Stimulated activated CD4-positive, alpha-beta T cell treated with anti-CD3 and anti-CD28 coated beads, Interleukin-1b, Interleukin-23, amount 100 ng/mL, for 48 hours (primary cell): ENCODE measurements around the gene BIN1.

Experiments
- DNase-seq: peaks from one replicate; pipeline ENCODE4 v3.0.0-alpha.2; 2020

Gene BIN1

DNA sequence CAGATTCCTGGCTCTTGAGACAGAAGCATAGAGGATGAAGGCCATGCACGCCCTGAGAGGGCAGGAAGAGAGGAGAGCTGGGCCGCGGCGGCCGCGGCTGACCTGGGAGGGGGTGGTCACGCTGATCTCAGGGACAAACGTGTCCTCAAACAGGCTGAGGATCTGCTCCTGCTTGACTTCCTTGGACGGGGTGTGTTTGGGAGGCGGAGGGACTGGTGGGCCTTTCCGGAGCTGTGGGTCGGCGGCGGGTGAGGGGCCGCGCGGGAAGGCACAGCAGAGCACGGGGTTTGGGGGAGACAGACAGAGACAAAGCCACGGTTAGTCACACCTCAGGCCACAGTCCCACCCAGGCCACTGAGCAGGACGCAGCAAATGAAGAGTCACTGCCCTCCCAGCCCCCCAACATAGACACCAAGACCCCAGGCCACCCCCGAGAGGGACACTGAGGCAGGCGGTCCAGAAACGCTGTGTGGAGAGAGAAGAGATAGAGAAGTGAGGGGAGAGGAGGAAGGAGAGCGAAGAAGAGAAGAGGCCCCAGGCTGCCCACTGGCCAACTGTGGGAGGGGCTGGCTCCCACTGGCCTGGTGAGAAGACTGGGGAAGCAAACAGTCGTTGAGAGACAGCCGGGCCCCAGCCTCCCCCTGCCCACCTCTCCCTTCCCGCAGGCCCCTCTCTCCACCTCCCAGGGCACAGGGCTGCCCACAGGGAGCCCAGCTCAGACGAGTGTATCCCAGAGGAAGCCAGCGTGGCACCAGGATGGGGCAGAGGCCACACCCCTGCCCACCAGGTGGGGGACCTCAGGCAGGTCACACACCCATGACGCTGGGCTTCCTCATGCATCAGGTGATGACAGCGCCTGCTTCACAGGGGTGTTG lies 49.3 kb downstream of the BIN1 start:
- DNase-seq = no peak

DNA sequence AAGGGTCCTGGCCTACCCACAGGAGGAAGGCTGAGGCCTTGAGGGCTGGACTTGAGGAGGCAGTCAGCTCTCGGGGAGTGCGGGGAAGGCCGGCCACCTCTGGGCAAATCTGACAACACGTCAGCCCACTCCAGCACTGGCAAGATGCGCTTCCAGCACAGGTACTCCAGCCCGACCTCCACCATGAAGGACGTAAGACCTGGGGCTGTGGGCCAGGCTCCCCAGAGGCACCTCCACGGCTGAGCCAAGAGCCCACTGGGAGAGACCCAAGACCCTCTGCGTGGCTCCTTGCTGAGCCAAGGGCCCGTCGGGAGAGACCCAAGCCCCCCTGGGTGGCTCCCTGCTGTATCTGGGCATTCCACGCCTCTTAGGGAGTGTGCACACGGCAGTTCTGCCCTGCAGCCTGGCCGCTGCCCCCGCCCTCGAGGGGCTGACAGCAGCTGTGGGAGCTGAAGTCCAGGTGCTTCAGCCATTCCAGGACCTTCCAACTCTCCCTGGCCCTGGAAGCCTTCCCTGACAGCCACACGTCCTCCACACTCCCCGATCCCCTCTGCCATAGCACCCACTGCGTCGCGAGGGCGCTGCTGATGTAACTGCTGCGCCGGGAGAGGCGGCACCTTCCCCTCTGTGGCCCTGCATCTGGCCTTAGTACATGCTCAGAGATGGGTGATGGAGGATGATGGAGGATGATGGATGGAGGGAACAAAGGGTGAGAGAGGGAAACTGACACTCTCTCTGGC lies 50.2 kb downstream of the BIN1 start:
- no peak for DNase-seq

DNA sequence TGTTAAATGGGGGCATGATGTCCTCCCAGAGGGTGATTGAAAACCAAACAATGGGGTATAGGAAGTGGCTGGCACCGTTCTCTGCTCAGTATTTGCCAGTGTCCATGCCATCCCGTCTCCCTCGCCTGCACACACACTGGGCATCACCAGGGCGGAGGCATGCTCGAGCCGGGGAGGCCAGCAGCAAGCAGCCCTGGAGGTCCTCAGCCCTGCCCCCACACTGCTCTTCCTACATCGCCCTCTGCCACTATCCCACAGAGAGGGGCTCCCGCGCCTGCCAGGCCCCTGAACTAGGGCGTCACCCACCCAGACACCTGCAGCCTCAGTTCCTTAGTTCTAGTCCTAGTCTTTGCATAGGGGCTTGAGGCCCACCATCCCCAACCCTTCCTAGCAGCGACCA lies 50.9 kb downstream of the BIN1 start:
- DNase-seq = no peak

DNA sequence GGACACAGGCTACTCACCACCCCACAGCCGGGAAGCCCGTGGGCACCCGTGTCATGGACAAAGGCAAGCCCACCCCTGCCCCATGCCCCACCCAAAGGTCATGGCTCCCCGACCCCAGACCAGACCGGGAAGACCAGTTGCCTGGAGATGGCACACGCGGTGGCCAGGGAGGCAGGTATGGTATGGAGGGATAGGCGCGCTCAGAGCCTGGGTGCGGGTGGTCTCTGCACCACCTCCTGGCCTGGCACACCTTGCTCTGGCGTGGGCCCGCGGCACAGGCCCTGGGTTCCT lies 51.2 kb downstream of the BIN1 start:
- no peak for DNase-seq

DNA sequence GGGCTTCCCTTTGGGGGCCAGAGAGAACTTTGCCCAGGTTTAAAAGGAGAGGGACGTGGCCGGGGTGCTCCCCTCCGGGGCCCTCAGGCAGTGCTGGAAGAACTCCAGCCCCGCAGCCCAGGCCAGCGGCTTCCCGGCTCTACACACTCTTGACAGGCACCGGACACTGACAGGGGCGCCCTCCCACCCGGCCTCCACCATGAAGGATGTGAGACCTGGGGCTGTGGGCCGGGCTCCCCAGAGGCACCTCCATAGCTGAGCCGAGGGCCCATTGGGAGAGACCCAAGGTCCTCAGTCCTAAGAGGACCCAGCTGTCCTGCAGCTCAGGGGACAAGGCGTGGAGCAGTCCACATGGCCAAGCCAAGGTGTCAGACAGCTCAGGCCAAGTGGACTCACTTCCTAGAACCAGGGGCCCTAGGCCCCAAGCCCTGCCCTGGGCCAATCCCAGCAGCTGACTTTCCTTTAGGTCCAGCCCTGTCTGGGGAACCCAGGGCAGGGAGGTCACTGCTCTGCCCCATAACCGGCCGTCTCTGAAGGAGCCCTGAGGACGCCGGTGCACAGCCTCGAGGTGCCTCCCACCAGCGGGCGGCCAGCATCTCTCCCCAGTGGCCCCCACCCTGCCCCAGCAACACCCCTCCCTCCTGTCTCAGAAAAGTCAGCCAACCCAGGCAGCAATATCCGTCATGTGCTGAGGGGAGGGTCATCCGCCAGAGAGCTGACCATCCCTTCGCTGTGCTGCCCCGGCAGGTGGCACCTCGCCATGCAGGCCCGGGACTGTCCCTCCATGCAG lies 51.8 kb downstream of the BIN1 start:
- DNase-seq = no peak

DNA sequence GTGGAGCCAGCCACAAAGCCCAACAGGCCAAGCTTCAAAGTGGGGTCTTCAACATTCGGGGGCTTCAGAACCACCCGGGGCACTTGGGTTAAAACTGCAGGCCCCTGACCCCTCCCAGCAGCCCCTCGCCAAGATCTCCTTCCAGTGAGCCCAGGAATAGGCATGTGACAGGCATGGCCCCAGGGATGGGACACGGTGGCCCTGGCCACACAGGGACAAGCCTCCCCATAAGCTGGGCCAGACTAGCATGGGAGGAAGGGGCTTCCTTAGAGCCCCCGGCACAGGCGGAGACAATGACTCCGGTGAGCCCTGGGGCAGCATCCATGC lies 52.4 kb downstream of the BIN1 start:
- DNase-seq = no peak

DNA sequence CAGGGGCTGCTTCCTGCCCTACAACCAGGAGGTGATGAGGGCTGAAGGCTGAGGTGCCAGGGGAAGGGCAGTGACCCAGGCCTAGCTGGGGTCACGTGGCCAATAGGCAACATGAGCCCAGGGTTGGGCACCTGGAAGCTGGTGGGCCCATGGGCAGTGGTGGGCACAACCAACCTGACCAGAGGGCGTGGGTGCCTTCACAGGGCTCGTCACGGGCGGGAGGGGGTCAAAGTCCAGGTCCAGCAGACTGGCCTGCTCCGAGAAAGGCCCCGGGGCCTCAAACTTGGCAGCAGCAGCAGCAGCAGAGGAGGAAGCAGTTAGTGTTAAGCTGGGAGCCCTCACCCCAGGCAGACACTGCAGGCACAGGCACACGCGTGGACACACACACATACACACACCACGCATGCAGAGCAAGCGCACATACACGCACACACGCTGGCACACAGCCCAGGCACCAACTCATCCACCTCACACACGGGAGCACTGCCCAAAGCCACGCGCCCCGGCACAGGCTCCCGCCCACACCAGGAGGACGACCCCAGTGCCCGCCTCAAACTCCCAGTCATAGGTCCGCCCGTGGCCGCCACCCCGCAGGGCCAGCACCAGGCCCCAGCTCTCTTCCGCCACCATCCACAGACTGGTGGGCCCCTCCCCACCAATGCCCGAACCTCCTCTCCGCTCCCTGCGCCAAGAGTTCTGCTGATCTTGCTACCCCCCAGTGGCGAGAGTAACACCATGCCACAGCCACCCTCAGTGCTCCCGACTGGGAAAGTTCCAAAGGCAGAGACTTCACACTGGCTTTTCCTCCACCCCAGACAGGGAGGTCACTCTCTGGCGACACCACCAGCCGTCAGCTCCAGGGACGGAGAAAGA lies 53.0 kb downstream of the BIN1 start:
- no peak for DNase-seq

DNA sequence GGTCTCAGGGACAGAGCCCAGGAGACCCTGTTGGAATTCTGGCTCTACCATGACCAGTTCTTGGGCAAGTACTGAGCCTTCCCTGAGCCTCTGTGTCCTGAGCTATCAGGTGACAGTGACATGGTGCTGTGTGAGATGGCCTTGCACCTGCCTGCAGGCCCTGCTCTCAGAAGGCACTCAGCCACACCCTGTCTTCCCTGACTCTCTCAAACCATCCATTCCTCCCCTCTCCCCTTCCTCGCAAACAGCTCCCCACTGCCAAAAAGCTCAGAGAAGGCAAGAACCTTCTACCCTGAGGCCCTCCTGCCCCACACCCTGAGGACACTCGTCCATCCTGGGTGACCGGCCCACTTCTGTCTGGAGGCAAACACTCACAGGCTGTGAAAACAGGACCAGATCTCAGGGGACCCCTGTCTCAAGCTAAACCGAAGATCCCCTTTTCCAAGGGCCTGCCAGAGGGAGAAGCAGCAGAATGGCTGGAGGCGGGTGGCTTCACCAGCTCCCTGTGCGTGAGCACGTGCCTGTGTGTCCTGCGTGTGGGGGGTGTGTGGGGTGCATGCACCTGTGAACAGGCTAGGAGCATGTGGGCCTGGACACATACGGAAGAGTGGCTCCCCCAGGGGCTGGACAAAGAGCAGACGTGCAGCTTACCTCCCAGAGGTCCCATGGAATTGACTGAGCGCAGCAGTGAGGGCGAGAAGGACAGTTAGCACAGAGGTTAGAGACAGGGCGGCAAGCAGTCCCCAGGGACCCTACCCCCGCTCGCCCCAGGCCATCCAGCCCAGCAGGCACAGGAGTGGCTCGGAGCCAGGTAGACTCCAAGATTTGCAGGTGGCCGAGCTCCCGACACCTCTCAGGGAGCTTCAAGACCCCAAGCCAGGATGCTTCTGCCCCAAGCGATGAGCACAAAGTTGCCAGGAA lies 53.9 kb downstream of the BIN1 start:
- peak; percentile 0 for DNase-seq

DNA sequence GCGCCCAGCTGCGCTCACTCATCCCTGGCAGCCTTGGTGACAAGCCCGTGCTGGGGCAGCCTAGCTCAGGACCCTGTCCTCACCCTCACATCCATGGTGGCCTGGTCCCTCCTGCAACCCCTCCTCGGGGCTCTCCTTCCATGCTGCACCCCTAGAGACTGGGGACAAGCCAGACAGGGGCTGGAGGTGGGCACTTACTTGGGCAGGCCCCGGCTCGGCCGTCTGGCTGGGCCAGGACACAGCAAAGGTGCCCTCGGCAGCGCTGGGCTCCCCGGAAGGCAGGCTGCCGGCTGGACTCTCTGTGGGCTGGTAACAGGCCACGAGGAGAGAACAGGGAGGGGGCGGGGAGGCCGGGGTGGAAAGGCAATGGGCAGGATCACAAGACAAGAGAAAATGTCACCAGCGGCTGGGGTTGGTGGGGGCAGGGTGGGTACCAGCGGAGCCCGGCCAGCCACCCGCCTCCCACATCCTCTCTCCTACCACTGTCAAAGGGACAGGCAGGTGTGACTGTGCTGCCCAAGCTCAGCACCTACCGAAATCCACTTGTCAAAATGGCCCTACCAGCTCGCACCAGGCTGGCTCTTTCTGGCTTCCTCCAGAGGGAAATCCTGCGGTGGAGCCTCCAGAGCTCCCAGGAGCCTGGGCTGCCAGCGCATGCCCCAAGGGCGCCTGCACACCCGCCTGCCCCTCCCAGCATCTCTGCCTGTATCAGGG lies 54.7 kb downstream of the BIN1 start:
- peak; percentile 1 for DNase-seq

DNA sequence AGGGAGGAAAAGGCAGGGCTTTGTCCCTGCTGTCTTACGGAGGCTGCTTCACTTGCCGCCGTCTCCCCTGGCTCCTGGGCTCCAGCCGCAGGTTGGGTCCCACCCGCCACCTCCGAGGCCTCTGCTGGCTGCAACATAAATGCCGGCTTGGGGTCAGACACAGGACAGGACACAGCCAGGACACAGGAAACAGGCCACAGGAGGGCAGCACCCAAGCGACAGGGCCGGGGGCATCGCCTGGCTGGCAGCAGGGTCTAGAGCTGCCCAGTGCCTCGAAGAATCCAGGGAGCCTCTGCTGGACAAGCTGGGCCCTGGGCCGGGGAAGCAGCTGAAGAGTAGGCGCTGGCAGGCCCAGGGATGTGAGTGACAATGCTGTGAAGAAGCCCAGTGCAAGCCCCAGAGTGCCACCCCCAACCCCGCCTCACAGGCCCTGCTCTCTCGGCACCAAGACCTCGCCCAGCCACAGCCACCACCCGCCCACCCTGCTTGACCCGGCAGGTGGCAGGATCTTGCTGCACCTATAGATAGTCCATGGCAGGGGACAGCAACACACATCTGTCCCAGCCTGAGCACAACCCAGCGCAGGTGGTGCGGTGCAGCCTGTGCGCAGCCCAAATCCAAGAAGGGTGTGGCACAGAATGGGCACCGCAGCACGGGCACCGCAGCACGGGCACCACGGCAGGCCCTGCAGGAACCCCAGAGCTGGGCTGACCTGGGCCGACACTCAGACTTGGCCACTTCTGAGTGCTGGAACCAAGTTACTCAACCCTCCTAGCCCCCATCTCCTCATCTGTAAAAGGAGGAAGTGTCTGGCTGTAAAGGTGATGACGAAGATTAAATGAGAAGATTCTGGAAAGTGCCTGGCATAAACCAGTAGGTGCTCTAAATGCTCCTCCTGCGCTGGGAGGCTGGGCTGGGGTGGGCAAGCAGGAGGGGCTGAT lies 55.6 kb downstream of the BIN1 start:
- peak; percentile 1 for DNase-seq

DNA sequence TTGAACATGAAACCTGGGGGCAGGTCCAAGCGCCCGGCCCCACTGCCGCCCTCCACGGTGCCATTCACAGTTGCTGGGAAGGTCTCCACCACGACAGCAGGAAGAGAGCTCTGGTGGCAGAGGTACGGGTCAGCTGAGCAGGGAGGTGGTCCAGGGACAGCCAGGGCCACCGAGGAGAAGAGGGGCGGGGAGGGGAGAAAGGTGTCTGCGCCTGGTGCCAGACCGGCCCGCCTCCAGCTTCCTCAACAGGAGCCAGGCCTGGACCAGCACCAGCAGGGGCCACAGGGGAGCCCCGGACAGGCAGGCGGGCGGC lies 56.2 kb downstream of the BIN1 start:
- DNase-seq = no peak

DNA sequence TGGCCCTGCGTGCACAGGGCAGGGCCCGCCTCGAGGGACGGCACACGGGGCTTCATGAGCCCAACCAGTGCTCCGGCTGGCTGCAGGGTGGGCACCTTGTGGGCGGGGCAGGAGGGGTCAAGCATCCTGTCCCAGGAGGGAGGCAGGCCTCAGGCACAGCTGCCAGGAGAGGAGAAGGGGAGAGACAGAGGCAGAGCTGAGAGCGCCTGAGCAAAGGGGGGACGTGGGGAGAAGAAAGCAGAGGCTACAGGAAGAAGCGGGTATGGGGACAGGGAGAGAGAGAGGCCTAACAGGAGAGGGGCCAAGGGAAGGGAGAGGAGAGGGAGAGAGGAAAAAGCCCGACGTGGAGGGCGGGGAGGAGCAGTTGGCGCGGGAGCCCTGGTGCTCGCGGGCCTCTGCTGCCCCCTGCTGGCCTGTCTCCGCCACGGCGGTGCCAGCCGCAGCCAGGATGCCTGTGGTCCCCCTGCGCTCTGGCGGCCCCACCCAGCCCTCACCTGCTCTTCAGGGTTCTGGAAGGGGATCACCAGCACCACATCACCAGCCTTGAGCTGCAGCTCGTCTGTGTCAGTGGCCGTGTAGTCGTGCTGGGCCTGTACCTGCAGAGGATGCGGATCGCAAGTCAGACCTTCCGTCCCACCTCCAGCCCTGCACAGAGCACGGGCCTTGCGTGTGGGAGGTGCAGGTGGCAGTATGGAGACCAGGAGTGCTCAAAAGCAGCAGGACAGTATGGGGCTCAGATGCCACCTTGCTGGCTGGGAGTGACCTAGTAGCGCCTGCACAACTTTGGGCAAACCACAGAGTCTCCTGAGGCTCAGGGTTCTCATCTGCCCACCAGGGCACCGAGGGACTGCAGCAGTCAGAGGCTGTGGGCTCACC lies 56.8 kb downstream of the BIN1 start:
- DNase-seq = peak; percentile 54

DNA sequence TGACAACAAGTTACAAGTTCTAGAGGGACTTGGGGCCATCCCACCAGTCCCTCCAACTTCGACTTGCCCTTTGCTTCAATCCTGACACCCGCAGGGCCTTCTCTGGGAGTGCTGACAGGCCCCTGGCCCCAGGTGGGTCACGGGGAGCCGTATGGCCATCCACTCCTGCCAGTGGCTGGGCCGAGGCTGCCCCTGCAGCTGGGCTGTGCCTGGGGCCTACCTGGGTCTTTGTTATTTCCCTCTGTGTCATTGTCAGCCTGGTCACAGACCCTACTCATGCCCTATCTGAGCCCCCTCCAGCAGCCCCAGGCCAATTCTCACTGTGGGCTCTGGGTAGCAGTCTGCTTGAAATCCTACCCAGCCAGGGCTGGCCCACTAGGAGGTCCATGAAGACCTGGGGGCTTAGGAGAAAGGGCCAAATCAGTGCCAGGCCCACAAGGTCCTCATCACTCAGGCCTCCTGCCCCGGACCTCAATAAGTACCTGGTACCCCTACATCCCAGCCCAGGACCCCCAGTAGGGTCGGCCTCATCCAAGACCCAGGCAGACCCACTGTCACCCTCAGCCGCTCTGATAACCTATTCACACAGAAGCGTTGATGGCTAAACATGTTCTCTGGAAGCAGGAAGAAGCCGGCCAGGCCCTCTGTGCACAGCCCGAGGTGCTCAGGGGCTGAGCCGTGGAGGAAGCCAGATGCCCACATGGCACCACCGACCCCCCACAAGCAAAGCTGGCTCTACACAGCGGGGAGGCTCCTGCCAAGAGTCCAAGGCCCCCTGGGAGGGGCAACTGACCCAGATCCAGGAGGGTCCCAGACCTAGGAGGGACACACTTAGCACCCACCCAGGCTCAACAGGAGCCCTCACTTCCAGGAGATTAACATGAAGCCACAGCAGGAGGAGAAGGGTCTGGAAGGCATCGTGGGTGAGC lies 57.7 kb downstream of the BIN1 start:
- DNase-seq = peak; percentile 1

DNA sequence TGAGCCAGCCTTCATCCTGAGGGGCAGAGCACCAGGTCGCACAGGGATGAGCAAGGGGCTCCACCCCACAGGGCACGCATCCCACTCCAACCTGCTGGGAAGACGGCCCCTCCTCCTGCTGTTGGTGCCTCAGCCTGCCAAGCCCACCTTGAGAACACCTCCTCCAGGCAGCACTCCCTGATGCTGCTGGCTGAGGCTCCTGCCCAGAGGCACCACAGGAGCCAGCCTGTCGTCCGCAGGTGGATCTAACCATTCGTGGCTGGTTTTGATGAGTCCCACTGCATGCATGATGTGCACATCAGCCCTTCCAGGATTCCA lies 58.4 kb downstream of the BIN1 start:
- DNase-seq = no peak

DNA sequence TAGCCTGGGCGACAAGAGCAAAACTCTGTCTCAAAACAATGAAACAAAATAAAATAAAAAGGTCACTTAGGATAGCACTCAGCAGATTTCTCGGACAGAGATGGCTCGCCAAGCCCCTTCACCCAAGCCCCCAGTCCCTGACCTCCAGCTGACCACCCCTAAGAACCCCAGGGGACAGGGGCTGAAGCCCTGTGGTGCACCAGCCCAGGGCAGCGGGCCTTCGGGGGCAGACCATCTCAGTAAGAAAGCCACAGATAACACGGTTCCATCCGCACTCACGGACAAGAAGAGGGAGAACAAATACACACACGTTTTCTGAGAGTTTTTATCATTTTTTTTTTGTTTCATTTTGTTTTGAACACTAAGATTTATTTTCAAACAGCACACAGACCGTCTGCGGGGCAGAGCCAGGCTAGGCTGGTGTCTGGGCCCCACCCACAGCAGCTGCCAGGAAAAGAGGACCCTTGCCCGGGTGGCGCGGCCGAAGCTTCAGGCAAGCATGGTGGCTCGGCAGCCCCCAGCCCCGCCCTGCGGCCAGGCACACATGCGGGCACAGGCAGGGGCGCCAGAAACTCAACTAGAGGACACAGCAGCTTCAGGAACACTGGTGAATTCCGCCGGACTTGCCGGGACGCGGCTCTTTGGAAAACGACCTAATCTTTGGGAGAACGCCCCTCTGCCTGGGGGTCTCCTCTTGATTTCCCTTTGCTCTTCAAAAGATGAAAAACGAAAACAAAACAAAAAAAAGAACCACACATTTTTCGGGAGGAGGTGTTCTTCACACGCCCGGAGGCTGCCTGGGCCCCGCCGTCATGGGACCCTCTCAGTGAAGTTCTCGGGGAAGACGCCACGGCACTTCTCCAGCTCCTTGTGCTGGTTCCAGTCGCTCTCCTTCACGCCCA lies 59.0 kb downstream of the BIN1 start:
- no peak for DNase-seq

DNA sequence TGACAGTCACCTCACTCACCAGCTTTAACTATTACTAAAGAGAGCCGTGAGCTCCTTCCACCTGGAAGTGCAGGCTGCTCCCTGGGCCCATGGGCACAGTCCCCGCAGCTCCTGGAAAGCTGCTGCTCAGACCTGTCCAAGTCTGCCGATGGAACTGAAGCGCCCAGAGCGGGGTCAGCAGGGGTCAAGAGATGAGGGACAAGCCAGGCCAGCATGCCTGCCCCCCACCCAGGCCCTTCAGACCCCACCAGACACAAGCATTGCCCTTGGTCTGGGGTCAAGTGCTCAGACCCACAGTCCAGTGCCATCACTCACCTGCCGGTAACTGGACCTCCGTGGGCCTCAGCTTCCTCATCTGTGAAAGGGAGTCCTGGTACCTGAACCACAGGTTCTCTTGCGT lies 59.9 kb downstream of the BIN1 start:
- no peak for DNase-seq

DNA sequence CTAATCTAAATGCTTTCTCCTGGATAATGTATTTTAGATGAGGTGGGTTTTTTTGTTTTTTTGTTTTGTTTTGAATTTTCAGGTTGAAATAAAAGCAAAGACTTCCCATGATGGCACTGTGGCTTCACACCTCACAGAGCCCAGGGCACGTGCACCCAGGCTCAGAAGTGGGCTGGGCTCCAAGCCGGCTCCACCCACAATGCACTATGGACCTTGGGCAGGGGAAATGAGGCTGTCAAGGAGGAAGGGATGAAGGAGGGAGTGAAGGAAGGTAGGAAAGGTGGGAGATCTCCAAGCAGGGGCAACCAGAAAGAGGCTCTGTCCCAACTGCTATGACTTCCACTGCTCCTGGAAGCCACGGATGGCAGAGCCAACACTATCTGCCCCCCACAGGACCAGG lies 60.4 kb downstream of the BIN1 start:
- DNase-seq = peak; percentile 2
